PC-3 (cell line): ENCODE data around the gene ACTN4. TPM values are rescaled to one million over a fixed set of nuclear protein-coding genes. Genes with fewer than 3 reads are reported as not detected.

Experiments
- ATAC-seq: fragments of 200-7000 bp; cut with Tn5 transposase; 2 replicates; pipeline ENCODE4 v1.9.1; 2020; ENCODE audit warnings: mild to moderate bottlenecking, moderate library complexity
- BruUV-seq: library from RNA; stranded (reverse); fragments of 400-500 nt; replicated peaks from 2 replicates; lab custom pipeline; 2021; lab: Mats Ljungman, UMichigan
- CTCF ChIA-PET: fragments of 300-600 bp; sonication (Branson Sonifier 250); formaldehyde crosslinking; loops from one replicate; lab custom pipeline; 2022; ENCODE audit warnings: antibody characterized with exemption; lab: Charles Lee
- POLR2A ChIA-PET: fragments of 300-600 bp; sonication (Branson Sonifier 250); formaldehyde crosslinking; loops from one replicate; lab custom pipeline; 2022; ENCODE audit warnings: antibody characterized with exemption; ENCODE audit not compliant: unreplicated experiment; lab: Charles Lee
- DNase-seq: peaks from one replicate; pipeline ENCODE4 v3.0.0-alpha.2; 2015
- H2AFZ ChIP-seq: fragments of 300-600 bp; sonication (generic); 2 replicates; pipeline ENCODE4 v1.6.0; 2016; ENCODE audit warnings: antibody characterized with exemption, low read length
- H3F3A ChIP-seq: fragments of 300-600 bp; sonication (generic); one replicate; pipeline ENCODE4 v1.6.0; 2017; ENCODE audit warnings: antibody characterized with exemption, low read length, control low read depth, mild to moderate bottlenecking; ENCODE audit not compliant: unreplicated experiment
- H3K27ac ChIP-seq: fragments of 300-600 bp; sonication (generic); 2 replicates; pipeline ENCODE4 v1.5.1; 2016; ENCODE audit warnings: mild to moderate bottlenecking, low read length
- H3K27me3 ChIP-seq: fragments of 300-600 bp; sonication (generic); 2 replicates; pipeline ENCODE4 v1.6.1; 2016; ENCODE audit warnings: low read length, mixed read lengths
- H3K36me3 ChIP-seq: fragments of 300-600 bp; sonication (generic); 2 replicates; pipeline ENCODE4 v1.6.1; 2016; ENCODE audit warnings: low read depth, mixed run types, low read length, mixed read lengths
- H3K4me1 ChIP-seq: fragments of 300-600 bp; sonication (generic); 2 replicates; pipeline ENCODE4 v1.5.1; 2016; ENCODE audit warnings: low read length; ENCODE audit not compliant: insufficient read depth
- H3K4me2 ChIP-seq: fragments of 300-600 bp; sonication (generic); 2 replicates; pipeline ENCODE4 v1.6.0; 2016; ENCODE audit warnings: low read length
- H3K4me3 ChIP-seq: fragments of 300-600 bp; sonication (generic); 2 replicates; pipeline ENCODE4 v1.5.1; 2016; ENCODE audit warnings: mild to moderate bottlenecking, low read length, mixed read lengths
- H3K79me2 ChIP-seq: fragments of 300-600 bp; sonication (generic); 2 replicates; pipeline ENCODE4 v1.6.1; 2017; ENCODE audit warnings: low read length, mixed read lengths
- H3K9ac ChIP-seq: fragments of 300-600 bp; sonication (generic); 2 replicates; pipeline ENCODE4 v1.6.0; 2016; ENCODE audit warnings: mild to moderate bottlenecking, low read length
- H3K9me2 ChIP-seq: fragments of 300-600 bp; sonication (generic); replicated peaks from 2 replicates; pipeline ENCODE4 v1.6.1; 2016; ENCODE audit warnings: mixed run types, low read length, mixed read lengths
- H3K9me3 ChIP-seq: fragments of 300-600 bp; sonication (generic); 2 replicates; pipeline ENCODE4 v1.6.1; 2016; ENCODE audit warnings: low read length, mixed read lengths
- H4K20me1 ChIP-seq: fragments of 300-600 bp; sonication (generic); 2 replicates; pipeline ENCODE4 v1.6.1; 2016; ENCODE audit warnings: low read length, mixed read lengths
- CTCF ChIP-seq: fragments of 300-600 bp; sonication (generic); conservative IDR thresholded peaks from 2 replicates; pipeline ENCODE4 v1.5.1; 2017; ENCODE audit warnings: antibody characterized with exemption, low read depth, mild to moderate bottlenecking, low read length
- EZH2 ChIP-seq: fragments of 300-600 bp; sonication (generic); IDR thresholded peaks from one replicate; pipeline ENCODE4 v1.6.1; 2017; ENCODE audit warnings: antibody characterized with exemption, mild to moderate bottlenecking, low read length; ENCODE audit not compliant: unreplicated experiment
- EZH2phosphoT487 ChIP-seq: fragments of 300-600 bp; sonication (generic); IDR thresholded peaks from 2 replicates; pipeline ENCODE4 v1.6.1; 2018; ENCODE audit warnings: mild to moderate bottlenecking, antibody characterized with exemption, low read length, borderline replicate concordance
- intact Hi-C: fragments of 100-400 bp; cut with micrococcal nuclease; formaldehyde crosslinking; loops from 2 replicates; pipeline ENCODE4 v1.9.0; 2023
- total RNA-seq: library from RNA; depleted of rRNA; stranded (reverse); fragments of >200 nt; gene quantifications from 2 replicates; pipeline ENCODE4 v1.2.3, GENCODE V29; 2014

Gene ACTN4
- total RNA-seq, 1 experiment from 2014 or later: 397 TPM

- Histone ChIP-seq H3K4me2 (no peak within 1 kb of the TSS), H3K9me2 (no peaks in the 10 kb centered on the region), H3K4me3 (no peak within 1 kb of the TSS), H3K79me2 (no peaks in the 10 kb centered on the region), H3K9ac (no peak within 1 kb of the TSS), H3K27ac (no peak within 1 kb of the TSS), H3K9me3 (no peaks in the 10 kb centered on the region), H3K4me1 (no peaks in the 10 kb centered on the region), H3F3A (no peaks in the 10 kb centered on the region), H3K27me3 (no peaks in the 10 kb centered on the region), H4K20me1 (no peaks in the 10 kb centered on the region), H2AFZ (no peak within 1 kb of the TSS), H3K36me3 (no peaks in the 10 kb centered on the region)
- intact Hi-C loops: no loop called here
- DNase-seq: no peak
- BruUV-seq: no TSS peak
- ChIA-PET CTCF (no interaction called here), POLR2A (no interaction called here)
- TF ChIP-seq CTCF (no peak), EZH2 (no peak), EZH2phosphoT487 (no peak)
- no peak for ATAC-seq
These were observed 126.2 kb downstream of the ACTN4 start, which contains the start of gene LGALS7 for GRCh38 chr19:38773469-38774177. TSS of gene LGALS7 (minus strand) at chr19:38773517. CDS start at chr19:38773492, 25 bp downstream.

GRCh38 chr19:38774181-38774950 is 126.9 kb downstream of the ACTN4 start:
- H3K79me2 ChIP-seq: no peaks in the 10 kb centered on the region
- DNase-seq: no peak
- TF ChIP-seq CTCF: no peak
- TF ChIP-seq EZH2: no peak
- TF ChIP-seq EZH2phosphoT487: no peak
- H3K4me3 ChIP-seq: no peak overlapping the region
- H3K36me3 ChIP-seq: no peaks in the 10 kb centered on the region
- ChIA-PET CTCF (no interaction called here), POLR2A (no interaction called here)
- H3K9me2 ChIP-seq: no peaks in the 10 kb centered on the region
- no peaks in the 10 kb centered on the region for H3F3A ChIP-seq
- no peak overlapping the region for H3K27ac ChIP-seq
- no peak for ATAC-seq
- intact Hi-C loops: no loop called here
- H4K20me1 ChIP-seq: no peaks in the 10 kb centered on the region
- H3K4me1 ChIP-seq: no peaks in the 10 kb centered on the region
- no peak overlapping the region for H3K9ac ChIP-seq
- H3K4me2 ChIP-seq: no peak overlapping the region
- BruUV-seq: no TSS peak
- H3K27me3 ChIP-seq: no peaks in the 10 kb centered on the region
- H3K9me3 ChIP-seq: no peaks in the 10 kb centered on the region
- no peak overlapping the region for H2AFZ ChIP-seq

- BruUV-seq: no TSS peak
- H2AFZ ChIP-seq: no peak overlapping the region
- no peaks in the 10 kb centered on the region for H3K9me3 ChIP-seq
- H3K4me3 ChIP-seq: no peak overlapping the region
- H3F3A ChIP-seq: no peaks in the 10 kb centered on the region
- ATAC-seq (no peak), DNase-seq (no peak)
- no peaks in the 10 kb centered on the region for H3K36me3 ChIP-seq
- no peaks in the 10 kb centered on the region for H3K4me1 ChIP-seq
- CTCF ChIA-PET: no interaction called here
- intact Hi-C loops: no loop called here
- H3K9ac ChIP-seq: no peak overlapping the region
- H3K79me2 ChIP-seq: no peaks in the 10 kb centered on the region
- H3K9me2 ChIP-seq: no peaks in the 10 kb centered on the region
- no peaks in the 10 kb centered on the region for H4K20me1 ChIP-seq
- no peak overlapping the region for H3K27ac ChIP-seq
- TF ChIP-seq EZH2 (no peak), CTCF (no peak), EZH2phosphoT487 (no peak)
- no peaks in the 10 kb centered on the region for H3K27me3 ChIP-seq
- H3K4me2 ChIP-seq: no peak overlapping the region
- POLR2A ChIA-PET: no interaction called here
These were observed 131.3 kb downstream of the ACTN4 start for GRCh38 chr19:38778733-38779132.
